OCI-LY7 (cell line): ENCODE measurements around the gene TENT5C.

Experiments used
- EZH2phosphoT487 ChIP-seq: fragments of 200-600 bp; sonication (generic); IDR thresholded peaks from 2 replicates; pipeline ENCODE4 v1.6.1; 2018; ENCODE audit warnings: low read depth, borderline replicate concordance, mild to moderate bottlenecking, mixed run types, antibody characterized with exemption, low read length, moderate library complexity, mixed read lengths
- TF ChIP-seq, protein P1 (sequence below): fragments of 200-600 bp; sonication (generic); conservative IDR thresholded peaks from 2 replicates; pipeline ENCODE4 v1.5.1; 2014; ENCODE audit warnings: mild to moderate bottlenecking, antibody characterized with exemption, low read length, moderate library complexity, mixed read lengths

- TF ChIP-seq, protein P1, sequence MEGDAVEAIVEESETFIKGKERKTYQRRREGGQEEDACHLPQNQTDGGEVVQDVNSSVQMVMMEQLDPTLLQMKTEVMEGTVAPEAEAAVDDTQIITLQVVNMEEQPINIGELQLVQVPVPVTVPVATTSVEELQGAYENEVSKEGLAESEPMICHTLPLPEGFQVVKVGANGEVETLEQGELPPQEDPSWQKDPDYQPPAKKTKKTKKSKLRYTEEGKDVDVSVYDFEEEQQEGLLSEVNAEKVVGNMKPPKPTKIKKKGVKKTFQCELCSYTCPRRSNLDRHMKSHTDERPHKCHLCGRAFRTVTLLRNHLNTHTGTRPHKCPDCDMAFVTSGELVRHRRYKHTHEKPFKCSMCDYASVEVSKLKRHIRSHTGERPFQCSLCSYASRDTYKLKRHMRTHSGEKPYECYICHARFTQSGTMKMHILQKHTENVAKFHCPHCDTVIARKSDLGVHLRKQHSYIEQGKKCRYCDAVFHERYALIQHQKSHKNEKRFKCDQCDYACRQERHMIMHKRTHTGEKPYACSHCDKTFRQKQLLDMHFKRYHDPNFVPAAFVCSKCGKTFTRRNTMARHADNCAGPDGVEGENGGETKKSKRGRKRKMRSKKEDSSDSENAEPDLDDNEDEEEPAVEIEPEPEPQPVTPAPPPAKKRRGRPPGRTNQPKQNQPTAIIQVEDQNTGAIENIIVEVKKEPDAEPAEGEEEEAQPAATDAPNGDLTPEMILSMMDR, result no peak
- TF ChIP-seq EZH2phosphoT487, result no peak
Observed at GRCh38 chr1:117583247-117583646, 22.6 kb upstream of the TENT5C start.
